H7 (cell line): Measurements from ENCODE around the gene ANKRD22. TPM values are rescaled to one million over a fixed set of nuclear protein-coding genes. Genes with fewer than 3 reads are reported as not detected.

Source experiments
- DNase-seq: peaks from one replicate; pipeline ENCODE4 v3.0.0; 2012
- H3K27me3 ChIP-seq: 2 replicates; pipeline ENCODE4 v1.6.0; 2011; ENCODE audit warnings: mild to moderate bottlenecking, low read length; ENCODE audit not compliant: control insufficient read depth, insufficient read depth
- H3K36me3 ChIP-seq: replicated peaks from 2 replicates; pipeline ENCODE4 v1.5.1; 2011; ENCODE audit warnings: low read length; ENCODE audit not compliant: control insufficient read depth, insufficient read depth
- H3K4me3 ChIP-seq: 2 replicates; pipeline ENCODE4 v1.5.1; 2011; ENCODE audit warnings: low read depth, mild to moderate bottlenecking, control low read depth, low read length, moderate library complexity; ENCODE audit not compliant: insufficient read depth
- total RNA-seq: library from RNA; depleted of rRNA; stranded (reverse); fragments of >200 nt; shearing (Covaris generic); gene quantifications from 2 replicates; pipeline ENCODE4 v1.2.3, GENCODE V29; 2014

The ANKRD22 gene
- total RNA-seq, 1 experiment from 2014 or later: not detected

DNA sequence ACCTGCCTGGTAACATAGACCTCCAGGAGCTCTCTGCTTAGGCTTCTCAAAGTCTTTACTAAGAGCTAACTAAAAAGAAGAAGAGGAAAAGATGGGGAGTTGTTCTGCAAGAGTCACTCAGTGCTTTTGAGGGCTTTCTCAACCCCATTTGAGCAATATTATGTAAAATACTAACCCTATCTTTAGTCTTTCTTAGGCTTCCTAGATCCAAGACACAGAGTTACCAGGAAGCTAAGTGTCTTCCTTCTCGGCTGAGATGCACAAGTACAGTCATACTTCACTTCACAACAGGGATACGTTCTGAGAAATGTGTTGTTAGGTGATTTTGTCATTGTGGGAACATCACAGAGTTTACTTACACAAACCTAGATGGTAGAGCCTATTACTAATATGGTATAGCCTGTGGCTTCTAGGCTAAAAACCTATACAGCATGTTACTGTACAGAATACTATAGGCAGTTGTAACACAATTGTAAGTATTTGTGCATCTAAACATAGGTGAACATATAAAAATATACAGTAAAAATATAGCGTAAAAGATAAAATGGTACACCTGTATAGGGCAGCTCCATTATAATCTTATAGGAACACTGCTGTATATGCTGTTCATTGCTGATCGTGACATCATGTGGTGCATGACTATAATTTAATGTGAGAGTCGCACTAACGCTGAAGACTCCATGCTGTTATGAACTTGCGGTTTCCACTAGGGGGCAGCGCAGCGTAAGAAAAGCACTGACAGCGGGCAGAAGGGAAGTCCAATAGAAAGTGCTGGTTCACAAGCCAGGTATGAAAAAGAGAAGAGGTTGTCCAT is 16.3 kb downstream of the ANKRD22 start:
- H3K4me3 ChIP-seq: no peak overlapping the region
- H3K36me3 ChIP-seq: no peaks in the 10 kb centered on the region
- no peaks in the 10 kb centered on the region; the same call in 1 of the 2 replicates for H3K27me3 ChIP-seq
- DNase-seq: peak; percentile 19

GRCh38 chr10:88833723-88834122 is 17.9 kb downstream of the ANKRD22 start:
- no peaks in the 10 kb centered on the region for H3K36me3 ChIP-seq
- DNase-seq: no peak
- no peak overlapping the region for H3K4me3 ChIP-seq
- H3K27me3 ChIP-seq: no peaks in the 10 kb centered on the region; the same call in 1 of the 2 replicates

- no peak for DNase-seq
- Histone ChIP-seq H3K27me3 (no peaks in the 10 kb centered on the region; the same call in 1 of the 2 replicates), H3K36me3 (no peaks in the 10 kb centered on the region), H3K4me3 (no peak overlapping the region)
Measured at GRCh38 chr10:88833156-88833555, 18.5 kb downstream of the ANKRD22 start.

DNA sequence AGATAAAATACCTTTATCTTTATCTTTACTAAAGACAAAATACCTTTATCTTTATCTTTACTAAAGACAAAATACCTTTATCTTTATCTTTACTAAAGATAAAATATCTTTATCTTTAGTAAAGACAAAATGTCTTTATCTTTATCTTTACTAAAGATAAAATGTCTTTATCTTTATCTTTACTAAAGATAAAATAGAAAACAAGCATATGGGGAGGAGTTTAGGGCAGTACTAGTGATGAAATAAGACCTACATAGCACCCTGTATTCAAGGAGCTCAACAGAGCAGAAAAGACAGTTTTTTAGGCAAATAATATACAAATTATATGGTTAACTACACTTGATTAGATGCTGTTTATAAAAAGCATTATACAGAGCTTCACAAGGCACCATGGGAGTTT is 19.3 kb downstream of the ANKRD22 start:
- no peak for DNase-seq
- H3K27me3 ChIP-seq: no peaks in the 10 kb centered on the region; the same call in 1 of the 2 replicates

DNA sequence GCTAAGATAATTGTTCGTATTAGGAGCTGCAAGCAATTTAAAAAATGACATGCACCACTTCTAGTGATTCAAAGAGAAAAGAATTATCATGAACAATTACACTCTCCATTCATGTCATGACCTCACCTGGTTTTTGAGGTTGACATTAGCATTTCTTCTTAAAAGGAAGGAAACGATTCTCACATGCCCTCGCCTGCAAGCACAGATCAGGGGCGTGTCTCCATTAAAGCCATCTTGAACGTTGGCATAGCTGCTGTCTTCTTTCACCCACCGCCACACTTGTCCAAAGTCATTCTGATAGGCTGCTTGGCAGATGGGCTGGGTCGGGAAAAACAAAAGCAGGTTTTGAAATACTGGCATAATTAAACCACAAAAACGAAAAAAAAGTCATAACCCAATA is 19.9 kb downstream of the ANKRD22 start:
- Histone ChIP-seq H3K4me3 (no peak overlapping the region), H3K36me3 (no peaks in the 10 kb centered on the region), H3K27me3 (no peaks in the 10 kb centered on the region; the same call in 1 of the 2 replicates)
- no peak for DNase-seq

More for the DNA sequence above, 19.3 kb downstream of the ANKRD22 start:
- H3K36me3 ChIP-seq: no peaks in the 10 kb centered on the region
- H3K4me3 ChIP-seq: no peak overlapping the region

- DNase-seq: no peak
- Histone ChIP-seq H3K4me3 (no peak overlapping the region), H3K36me3 (no peaks in the 10 kb centered on the region), H3K27me3 (no peaks in the 10 kb centered on the region; the same call in 1 of the 2 replicates)
Measured at GRCh38 chr10:88830643-88831268, 20.9 kb downstream of the ANKRD22 start.

GRCh38 chr10:88828310-88828709 is 23.3 kb downstream of the ANKRD22 start:
- no peaks in the 10 kb centered on the region for H3K36me3 ChIP-seq

DNA sequence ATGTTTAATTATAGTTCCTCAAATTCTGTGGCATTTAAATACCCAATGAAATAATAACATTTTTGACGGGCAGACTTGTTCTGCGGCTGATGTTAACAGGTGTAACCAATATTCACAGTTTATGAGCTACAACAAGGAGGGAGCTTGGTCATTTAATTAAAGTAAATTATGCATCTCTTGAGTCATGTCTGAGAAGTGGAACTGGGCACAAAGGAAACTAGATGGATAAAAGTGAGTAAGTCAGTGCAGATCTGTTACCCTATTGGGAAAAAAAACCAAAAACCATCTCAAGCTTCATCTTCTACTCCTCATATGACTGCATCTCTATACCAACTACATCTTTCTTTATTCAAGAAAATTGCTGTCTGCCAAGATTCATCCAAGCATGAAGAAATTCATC is 24.0 kb downstream of the ANKRD22 start:
- H3K36me3 ChIP-seq: no peaks in the 10 kb centered on the region
- no peaks in the 10 kb centered on the region for H3K27me3 ChIP-seq
- no peak overlapping the region for H3K4me3 ChIP-seq
- DNase-seq: no peak

More at GRCh38 chr10:88828310-88828709, 23.3 kb downstream of the ANKRD22 start:
- Histone ChIP-seq H3K4me3 (no peak overlapping the region), H3K27me3 (no peaks in the 10 kb centered on the region)
- no peak for DNase-seq

DNA sequence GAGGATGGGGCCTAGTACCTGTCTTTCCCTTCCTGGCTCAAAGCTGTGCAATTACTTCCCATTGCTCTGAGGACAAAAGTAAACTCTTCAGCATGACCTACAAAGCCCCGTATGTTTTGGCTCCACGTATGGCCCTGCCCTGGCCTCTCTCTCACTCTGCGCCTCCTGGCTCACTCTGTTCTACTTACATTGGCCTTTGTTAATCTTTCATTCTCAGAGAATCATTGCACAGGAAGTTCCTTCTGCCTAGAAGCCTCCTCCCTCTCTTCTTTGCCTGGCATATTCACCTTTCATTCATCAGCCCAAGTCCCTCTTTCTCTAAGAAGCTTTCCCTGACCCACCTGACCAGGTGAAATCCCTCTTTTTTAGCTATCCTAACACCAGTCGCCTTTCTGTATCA is 25.3 kb downstream of the ANKRD22 start:
- Histone ChIP-seq H3K4me3 (no peak overlapping the region), H3K36me3 (no peaks in the 10 kb centered on the region), H3K27me3 (no peaks in the 10 kb centered on the region)
- no peak for DNase-seq

DNA sequence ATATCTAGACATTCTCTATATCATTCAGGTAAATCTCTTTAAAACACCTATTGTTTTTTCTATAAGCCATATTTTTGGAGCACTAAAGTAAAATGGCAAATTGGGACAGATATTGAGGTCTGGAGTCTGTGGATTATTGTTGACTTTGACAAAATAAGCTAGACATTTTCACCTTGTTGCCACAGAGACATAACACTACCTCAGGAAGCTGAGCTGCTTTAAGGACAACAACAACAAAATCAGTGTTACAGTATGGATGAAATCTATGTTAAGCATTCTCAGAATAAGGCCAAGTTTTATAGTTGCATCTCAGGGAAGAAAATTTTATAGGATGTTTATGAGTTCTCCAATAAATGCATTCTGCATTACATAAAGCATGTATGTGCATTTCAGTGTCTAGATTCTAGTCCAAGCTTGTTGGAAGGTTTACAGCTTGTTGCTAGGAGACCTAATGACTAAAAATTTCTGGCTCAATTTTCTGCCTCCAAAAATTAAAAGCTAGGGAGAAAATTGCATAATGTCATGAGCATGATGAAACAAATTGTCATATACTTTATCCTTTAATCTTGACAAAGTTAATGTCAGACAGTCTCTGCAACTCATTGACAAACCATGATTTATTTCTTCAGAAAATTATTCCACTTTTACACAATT is 30.8 kb downstream of the ANKRD22 start:
- Histone ChIP-seq H3K27me3 (no peaks in the 10 kb centered on the region), H3K36me3 (no peaks in the 10 kb centered on the region), H3K4me3 (no peak overlapping the region)
- DNase-seq: no peak

DNA sequence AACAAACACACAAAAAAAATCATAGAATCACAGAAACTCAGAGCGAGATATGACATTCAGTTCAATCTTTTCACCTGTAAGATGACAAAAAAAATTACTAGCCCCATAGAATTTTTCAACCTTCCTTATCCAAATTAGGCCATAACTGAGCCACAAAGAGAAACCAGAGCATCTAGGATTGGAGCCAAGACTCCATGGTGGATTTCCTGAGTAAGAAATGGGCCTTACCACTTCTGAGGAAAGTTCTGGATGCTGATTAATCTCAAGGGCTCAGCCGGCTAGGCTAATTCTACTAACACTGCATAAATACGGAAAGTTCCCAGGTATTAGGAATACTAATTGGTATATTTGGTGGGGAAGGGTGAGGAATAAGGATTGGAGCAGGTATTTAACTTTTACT is 32.4 kb downstream of the ANKRD22 start:
- Histone ChIP-seq H3K27me3 (no peaks in the 10 kb centered on the region), H3K4me3 (no peak overlapping the region), H3K36me3 (no peaks in the 10 kb centered on the region)
- DNase-seq: no peak

DNA sequence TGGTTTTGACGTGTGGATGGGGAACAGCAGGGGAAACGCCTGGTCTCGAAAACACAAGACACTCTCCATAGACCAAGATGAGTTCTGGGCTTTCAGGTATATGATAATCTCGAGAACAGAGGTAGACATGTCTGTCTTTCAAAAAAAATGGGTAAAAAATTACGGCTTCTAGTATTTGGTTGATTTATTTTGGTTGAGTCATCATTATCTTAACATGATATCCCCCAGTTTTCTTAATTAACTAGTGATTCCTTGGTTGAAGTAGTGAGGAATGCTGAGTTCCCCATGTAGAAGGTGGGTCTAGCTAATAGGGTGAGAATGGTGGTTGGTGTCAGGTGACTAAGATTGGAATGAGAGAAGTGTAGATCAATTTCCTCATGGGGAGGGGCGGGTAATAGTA is 38.4 kb downstream of the ANKRD22 start:
- Histone ChIP-seq H3K36me3 (no peaks in the 10 kb centered on the region), H3K4me3 (no peak overlapping the region), H3K27me3 (no peaks in the 10 kb centered on the region)
- DNase-seq: no peak

GRCh38 chr10:88810196-88810961 is 41.3 kb downstream of the ANKRD22 start:
- DNase-seq: peak; percentile 16
- no peaks in the 10 kb centered on the region for H3K36me3 ChIP-seq
- H3K4me3 ChIP-seq: no peak overlapping the region
- H3K27me3 ChIP-seq: no peaks in the 10 kb centered on the region

GRCh38 chr10:88809621-88810020 is 42.0 kb downstream of the ANKRD22 start:
- H3K27me3 ChIP-seq: no peaks in the 10 kb centered on the region
- no peaks in the 10 kb centered on the region for H3K36me3 ChIP-seq
- H3K4me3 ChIP-seq: no peak overlapping the region
- DNase-seq: no peak
